NCI-H2107 treated with DMSO at 0.1 percent for 48 hours (cell line): ENCODE results near the gene PRCC.
"Not testable (repeated sequence)": the region's sequence is repeated elsewhere in the genome, so short reads cannot be mapped to it uniquely, and the experiment has no call there.

Source experiments
- DNase-seq: peaks from one replicate; lab custom pipeline; 2025; ENCODE audit not compliant: unreplicated experiment; lab: John Stamatoyannopoulos, UW

PRCC gene

GRCh38 chr1:156760092-156760795, 7.1 kb upstream of the PRCC start:
- no peak for DNase-seq

GRCh38 chr1:156760796-156761104, 6.6 kb upstream of the PRCC start:
- DNase-seq, result no peak

DNA sequence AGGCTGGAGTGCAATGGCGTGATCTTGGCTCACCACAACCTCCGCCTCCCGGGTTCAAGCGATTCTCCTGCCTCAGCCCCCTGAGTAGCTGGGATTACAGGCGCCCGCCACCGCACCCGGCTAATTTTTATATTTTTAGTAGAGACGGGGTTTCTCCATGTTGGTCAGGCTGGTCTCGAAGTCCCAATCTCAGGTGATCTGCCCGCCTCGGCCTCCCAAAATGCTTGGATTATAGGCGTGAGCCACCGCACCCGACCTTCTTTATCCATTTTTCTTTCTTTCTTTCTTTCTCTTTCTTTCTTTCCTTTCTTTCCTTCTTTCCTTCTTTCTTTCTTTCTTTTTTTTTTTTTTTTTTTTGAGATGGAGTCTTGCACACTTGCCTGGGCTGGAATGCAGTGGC, 2.2 kb upstream of the PRCC start:
- DNase-seq, result not testable (repeated sequence)

DNA sequence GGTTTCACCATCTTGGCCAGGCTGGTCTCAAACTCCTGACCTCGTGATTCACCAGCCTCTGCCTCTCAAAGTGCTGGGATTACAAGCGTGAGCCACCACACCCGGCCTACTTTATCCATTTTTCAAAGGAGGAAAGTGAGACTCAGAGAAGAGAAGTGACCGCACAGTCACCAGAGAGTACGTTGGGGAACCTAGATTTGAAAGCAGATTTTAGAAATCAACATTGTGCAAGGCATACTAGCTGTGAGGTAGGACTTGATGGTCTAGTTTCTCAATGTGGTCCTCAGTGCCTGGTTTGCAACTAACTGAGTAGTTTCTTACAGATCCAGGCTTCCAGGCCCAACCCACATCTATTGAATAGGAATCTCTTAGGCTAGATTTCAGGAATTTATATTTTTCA, 1.7 kb upstream of the PRCC start:
- no peak for DNase-seq

DNA sequence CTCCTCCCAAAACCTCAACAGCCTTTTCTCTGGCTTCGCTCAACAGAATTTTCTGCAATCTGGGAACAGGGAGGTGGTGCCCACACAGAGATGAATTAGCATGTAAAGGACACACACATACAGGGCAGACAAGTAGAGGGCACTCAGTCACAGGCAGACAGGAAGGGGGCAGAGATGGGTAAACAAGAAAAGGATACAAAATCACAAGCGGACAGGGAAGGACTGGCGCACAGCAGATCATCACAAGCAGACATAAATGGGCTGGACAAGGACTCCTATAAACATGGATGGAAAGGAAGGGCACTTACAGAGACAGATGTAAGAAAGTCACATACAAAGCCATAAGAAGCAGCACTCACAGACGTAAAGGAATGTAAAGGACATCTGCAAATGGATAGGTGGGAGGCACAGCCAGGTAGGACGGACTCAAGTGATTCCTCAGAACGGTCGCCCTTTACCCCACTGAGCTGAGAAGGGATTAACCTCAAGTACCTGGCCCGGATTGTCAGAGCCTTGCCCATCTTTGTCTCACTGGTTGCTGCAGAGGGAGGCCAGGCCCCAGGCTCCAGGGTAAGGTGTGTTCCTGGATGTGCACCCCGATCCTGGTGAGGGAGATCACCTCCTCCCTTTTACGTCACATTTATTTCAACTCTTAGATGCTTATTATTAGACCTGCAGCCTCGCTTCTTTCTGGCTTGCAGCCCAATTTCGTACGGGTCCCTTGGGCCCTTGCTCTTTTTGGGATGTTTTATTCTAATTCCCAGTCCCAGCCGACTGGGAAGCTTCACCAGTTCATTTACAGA, 836 bp upstream of the PRCC start:
- peak; percentile 39 for DNase-seq

- DNase-seq, result no peak
These were observed 707 bp downstream of the PRCC start for GRCh38 chr1:156767879-156768604.

DNA sequence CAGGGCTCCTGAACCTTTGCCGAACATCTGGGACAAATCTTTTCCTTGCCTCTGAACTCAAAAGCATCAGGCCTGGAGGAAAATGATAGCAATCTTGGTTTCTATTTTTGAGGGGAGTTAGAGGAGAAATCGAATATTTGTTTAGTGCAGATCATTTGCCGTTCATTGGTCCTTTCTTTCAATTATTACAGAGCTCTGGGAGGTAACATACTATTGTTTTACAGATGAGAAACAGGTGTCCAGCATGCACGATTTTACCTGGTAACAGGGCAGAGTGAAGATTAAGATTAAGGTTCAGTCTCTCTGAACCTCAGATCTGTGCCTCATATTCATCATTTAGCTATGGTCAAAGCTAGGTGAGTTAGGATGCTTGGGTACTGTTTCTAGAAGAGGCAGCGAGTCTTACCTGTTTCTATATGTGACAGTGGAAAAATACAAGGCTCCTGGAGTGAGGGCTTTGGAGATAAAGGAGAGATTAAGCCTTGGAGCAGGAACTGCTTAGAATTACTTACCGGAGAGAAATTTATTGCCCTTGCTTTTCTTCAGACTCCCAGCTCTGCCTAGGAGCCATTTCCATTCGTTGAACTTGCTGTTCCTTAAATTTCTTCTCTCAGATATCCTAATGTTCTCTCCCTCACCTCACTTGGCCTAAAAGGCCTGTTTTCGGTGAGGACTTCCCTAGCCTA, 1.4 kb downstream of the PRCC start:
- no peak for DNase-seq

- DNase-seq, result no peak
These were observed 4.9 kb downstream of the PRCC start for GRCh38 chr1:156772222-156772621.

- DNase-seq, result no peak
These were observed 5.6 kb downstream of the PRCC start for GRCh38 chr1:156772728-156773497.

DNA sequence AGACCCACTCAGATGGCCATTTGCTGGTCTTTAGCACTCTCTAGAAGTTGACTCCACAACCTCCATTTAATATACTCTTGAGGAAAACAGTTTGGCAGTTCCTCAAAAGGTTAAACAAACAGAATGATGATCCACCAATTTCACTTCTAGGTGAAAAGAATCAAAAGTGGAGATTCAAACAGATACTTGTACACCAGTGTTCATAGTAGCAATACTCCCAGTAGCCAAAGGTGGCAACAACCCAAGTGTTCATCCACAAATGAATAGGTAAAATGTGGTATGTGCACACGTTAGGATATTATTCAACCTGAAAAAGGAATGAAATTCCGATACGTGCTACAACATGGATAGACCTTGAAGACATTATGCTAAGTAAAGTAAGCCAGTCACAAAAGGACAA, 6.3 kb downstream of the PRCC start:
- DNase-seq, result no peak

DNA sequence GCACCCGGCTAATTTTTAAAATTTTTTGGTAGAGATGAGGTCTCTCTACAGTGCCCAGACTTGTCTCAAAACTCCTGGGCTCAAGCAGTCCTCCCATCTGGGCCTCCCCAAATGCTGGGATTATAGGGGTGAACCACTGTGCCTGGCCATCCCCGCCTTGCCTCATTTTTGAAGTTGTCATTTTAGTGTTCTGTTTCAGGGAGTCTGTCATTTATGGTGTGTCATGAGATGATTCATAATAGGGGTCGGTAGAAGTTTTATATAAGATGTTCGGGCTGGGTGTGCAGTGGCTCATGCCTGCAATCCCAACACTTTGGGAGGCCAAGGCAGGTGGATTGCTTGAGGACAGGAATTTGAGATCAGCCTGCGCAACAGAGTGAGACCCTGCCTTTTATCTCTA, 8.5 kb downstream of the PRCC start:
- DNase-seq, result no peak

- DNase-seq, result no peak
These were observed 9.6 kb downstream of the PRCC start for GRCh38 chr1:156776942-156777341.

GRCh38 chr1:156777573-156777972, 10.2 kb downstream of the PRCC start:
- no peak for DNase-seq

GRCh38 chr1:156781585-156782186, 14.4 kb downstream of the PRCC start:
- DNase-seq, result no peak

GRCh38 chr1:156785458-156785857, 18.1 kb downstream of the PRCC start:
- DNase-seq, result no peak

DNA sequence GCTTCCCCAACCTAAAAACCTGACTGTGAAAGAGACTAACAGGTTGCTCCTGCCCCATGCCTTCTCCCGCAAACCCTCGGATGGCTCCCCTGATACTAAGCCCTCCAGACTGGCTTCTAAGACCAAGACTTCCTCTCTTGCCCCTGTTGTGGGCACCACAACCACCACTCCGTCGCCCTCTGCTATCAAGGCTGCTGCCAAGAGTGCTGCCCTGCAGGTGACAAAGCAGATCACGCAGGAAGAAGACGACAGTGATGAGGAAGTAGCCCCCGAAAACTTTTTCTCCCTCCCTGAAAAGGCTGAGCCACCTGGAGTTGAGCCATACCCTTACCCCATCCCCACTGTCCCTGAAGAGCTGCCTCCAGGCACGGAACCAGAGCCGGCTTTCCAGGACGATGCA, 19.3 kb downstream of the PRCC start:
- no peak for DNase-seq

GRCh38 chr1:156788136-156788535, 20.8 kb downstream of the PRCC start:
- DNase-seq, result no peak

DNA sequence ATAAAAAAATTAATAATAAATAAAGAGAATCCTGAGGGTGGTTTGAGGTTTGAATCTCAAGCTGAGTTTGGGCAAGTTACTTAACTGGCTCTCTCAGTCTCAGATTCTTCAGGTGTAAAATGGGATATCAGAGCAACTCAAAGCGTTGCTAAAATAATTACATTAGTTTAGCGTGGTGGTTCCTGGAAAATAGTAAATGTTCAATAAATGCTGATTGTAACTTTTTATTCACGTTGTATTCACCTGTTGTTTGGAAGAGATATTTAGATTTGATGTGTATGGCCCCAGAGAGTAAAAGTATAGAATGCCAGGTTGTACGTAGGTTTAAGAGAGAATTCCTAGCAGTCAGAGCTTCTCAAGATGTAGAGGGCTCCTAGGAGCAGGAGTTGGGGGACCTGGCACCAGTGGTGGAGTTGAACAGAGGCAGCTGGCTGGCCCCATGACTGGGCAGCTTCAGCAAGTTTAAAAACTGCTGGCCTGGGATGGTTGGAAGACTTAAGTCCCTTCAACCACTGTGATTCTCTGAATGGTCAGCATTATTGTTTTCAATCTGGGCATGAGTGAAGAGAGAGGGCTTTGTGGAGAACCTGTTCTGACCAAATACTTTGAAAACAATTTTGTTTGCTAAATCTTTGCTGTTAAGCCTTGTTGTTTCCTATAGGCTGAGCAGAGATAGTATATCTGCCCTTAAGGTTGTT, 22.4 kb downstream of the PRCC start:
- DNase-seq, result no peak

GRCh38 chr1:156794506-156795373, 27.4 kb downstream of the PRCC start:
- DNase-seq, result no peak
